Body of pancreas (tissue), 4 donors: ENCODE data around the gene MYCL.

Experiments
- POLR2A ChIP-seq, 3 donors: fragments of 450-650 bp; IDR thresholded peaks; one replicate each; pipeline ENCODE4 v1.6.1; 2016; ENCODE audit warnings: antibody characterized with exemption in 3 of 3, mild to moderate bottlenecking in 2 of 3
- TF ChIP-seq, protein P1 (sequence below), 7 experiments: fragments of 450-650 bp in 4 of 7; fragments of 200-600 bp in 3 of 7; sonication (generic) in 3 of 7; IDR thresholded peaks; one replicate each; pipeline ENCODE4 v1.5.1; 2016 to 2019; ENCODE audit warnings: antibody characterized with exemption in 7 of 7

- TF ChIP-seq, protein P1, sequence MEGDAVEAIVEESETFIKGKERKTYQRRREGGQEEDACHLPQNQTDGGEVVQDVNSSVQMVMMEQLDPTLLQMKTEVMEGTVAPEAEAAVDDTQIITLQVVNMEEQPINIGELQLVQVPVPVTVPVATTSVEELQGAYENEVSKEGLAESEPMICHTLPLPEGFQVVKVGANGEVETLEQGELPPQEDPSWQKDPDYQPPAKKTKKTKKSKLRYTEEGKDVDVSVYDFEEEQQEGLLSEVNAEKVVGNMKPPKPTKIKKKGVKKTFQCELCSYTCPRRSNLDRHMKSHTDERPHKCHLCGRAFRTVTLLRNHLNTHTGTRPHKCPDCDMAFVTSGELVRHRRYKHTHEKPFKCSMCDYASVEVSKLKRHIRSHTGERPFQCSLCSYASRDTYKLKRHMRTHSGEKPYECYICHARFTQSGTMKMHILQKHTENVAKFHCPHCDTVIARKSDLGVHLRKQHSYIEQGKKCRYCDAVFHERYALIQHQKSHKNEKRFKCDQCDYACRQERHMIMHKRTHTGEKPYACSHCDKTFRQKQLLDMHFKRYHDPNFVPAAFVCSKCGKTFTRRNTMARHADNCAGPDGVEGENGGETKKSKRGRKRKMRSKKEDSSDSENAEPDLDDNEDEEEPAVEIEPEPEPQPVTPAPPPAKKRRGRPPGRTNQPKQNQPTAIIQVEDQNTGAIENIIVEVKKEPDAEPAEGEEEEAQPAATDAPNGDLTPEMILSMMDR (IDR thresholded peaks at IDR 0.05) = no peak
- peak in 1 of 3 donors; percentile 32 for TF ChIP-seq POLR2A (IDR thresholded peaks at IDR 0.05)
Measured at GRCh38 chr1:39845569-39846566, 55.8 kb downstream of the MYCL start.
